ENCODE results near the gene RABGGTB. TPM values are rescaled to one million over a fixed set of nuclear protein-coding genes. Genes with fewer than 3 reads are reported as not detected.
"Not testable (repeated sequence)": the region's sequence is repeated elsewhere in the genome, so short reads cannot be mapped to it uniquely, and the experiment has no call there.

RABGGTB gene
- total RNA-seq = 10 to 100 TPM; 34.9 to 98.4 (median 68.1) TPM

- TF ChIP-seq CTCF (IDR thresholded peaks at IDR 0.05) (no peak), POLR2A (IDR thresholded peaks at IDR 0.05) (peak in 3 of 4 donors; percentile 64 to 87 (median 74))
Measured at GRCh38 chr1:75785983-75786853, at the start of gene RABGGTB. TSS of gene RABGGTB (plus strand) at chr1:75786256. CDS start at chr1:75786272, 16 bp downstream.

GRCh38 chr1:75742047-75742625, 43.9 kb upstream of the RABGGTB start:
- Histone ChIP-seq H3K4me3 (no peak overlapping the region), H3K36me3 (peaks cover 0 to 86% (median 7%) of the 10 kb centered on the region in 3 donors), H3K27ac (no peak overlapping the region), H3K9me3 (no peaks in the 10 kb centered on the region), H3K4me1 (no peaks in the 10 kb centered on the region), H3K27me3 (no peaks in the 10 kb centered on the region)
- no peak for DNase-seq
- intact Hi-C loops (cut with DNase I) = no loop called here
- TF ChIP-seq POLR2A (IDR thresholded peaks at IDR 0.05) (no peak), CTCF (IDR thresholded peaks at IDR 0.05) (no peak)
- 87 to 90% methylated on average over 5 to 6 of the region's 6 CpGs for WGBS, 2 donors

More at GRCh38 chr1:75785983-75786853, at the start of gene RABGGTB:
- H3K4me3 ChIP-seq = peak within 1 kb of the TSS; percentile 66 to 85 (median 78)
- 0% methylated on average over 12 to 25 of the region's 28 CpGs for WGBS, 2 donors
- H3K9me3 ChIP-seq = no peaks in the 10 kb centered on the region
- peaks cover 17 to 53% (median 40%) of the 10 kb centered on the region in 3 donors for H3K4me1 ChIP-seq
- DNase-seq = peak; percentile 76
- peaks cover 0 to 25% (median 0%) of the 10 kb centered on the region in 3 donors for H3K36me3 ChIP-seq
- H3K27me3 ChIP-seq = no peaks in the 10 kb centered on the region
- H3K27ac ChIP-seq = peak within 1 kb of the TSS; percentile 80 to 92 (median 90)
- intact Hi-C loops (cut with DNase I) = no loop called here

GRCh38 chr1:75745276-75745675, 40.8 kb upstream of the RABGGTB start:
- H3K4me1 ChIP-seq = no peaks in the 10 kb centered on the region
- no peaks in the 10 kb centered on the region for H3K9me3 ChIP-seq
- peaks cover 0 to 76% (median 9%) of the 10 kb centered on the region in 3 donors for H3K36me3 ChIP-seq
- 43 to 46% methylated on average over 4 of the region's 4 CpGs for WGBS, 2 donors
- DNase-seq = no peak
- no peaks in the 10 kb centered on the region for H3K27me3 ChIP-seq
- intact Hi-C loops (cut with DNase I) = no loop called here
- TF ChIP-seq POLR2A (IDR thresholded peaks at IDR 0.05) (no peak), CTCF (IDR thresholded peaks at IDR 0.05) (no peak)
- H3K27ac ChIP-seq = no peak overlapping the region
- H3K4me3 ChIP-seq = no peak overlapping the region

GRCh38 chr1:75757210-75757609, 28.8 kb upstream of the RABGGTB start:
- H3K27ac ChIP-seq; H3K27me3 ChIP-seq; H3K4me3 ChIP-seq; intact Hi-C loops (cut with DNase I); H3K9me3 ChIP-seq; H3K4me1 ChIP-seq; DNase-seq: not testable (repeated sequence)
- H3K36me3 ChIP-seq = peaks cover 5 to 58% (median 15%) of the 10 kb centered on the region in 3 donors

- DNase-seq; H3K27me3 ChIP-seq; intact Hi-C loops (cut with DNase I); H3K9me3 ChIP-seq; H3K4me3 ChIP-seq; H3K4me1 ChIP-seq; H3K27ac ChIP-seq: not testable (repeated sequence)
- peaks cover 5 to 58% (median 15%) of the 10 kb centered on the region in 3 donors for H3K36me3 ChIP-seq
- WGBS, 2 donors = 78 to 100% methylated on average over 4 of the region's 4 CpGs
Measured at GRCh38 chr1:75758543-75758942, 27.5 kb upstream of the RABGGTB start.

GRCh38 chr1:75764057-75764655, 21.9 kb upstream of the RABGGTB start:
- Histone ChIP-seq H3K27me3 (no peaks in the 10 kb centered on the region), H3K36me3 (peaks cover 0 to 29% (median 0%) of the 10 kb centered on the region in 3 donors), H3K9me3 (no peaks in the 10 kb centered on the region), H3K27ac (no peak overlapping the region), H3K4me3 (no peak overlapping the region), H3K4me1 (no peaks in the 10 kb centered on the region)
- intact Hi-C loops (cut with DNase I) = no loop called here
- DNase-seq = no peak
- 36 to 78% methylated on average over 1 of the region's 1 CpG for WGBS, 2 donors
- TF ChIP-seq POLR2A (IDR thresholded peaks at IDR 0.05) = no peak
- no peak for TF ChIP-seq CTCF (IDR thresholded peaks at IDR 0.05)
